Choroid plexus epithelial cell (primary cell): ENCODE measurements around the gene AIFM2.
"Not testable (repeated sequence)": the region's sequence is repeated elsewhere in the genome, so short reads cannot be mapped to it uniquely, and the experiment has no call there.

Experiments used
- DNase-seq: peaks from one replicate; pipeline ENCODE4 v3.0.0-alpha.2; 2010; ENCODE audit warnings: low read depth
- H3K4me3 ChIP-seq: 2 replicates; pipeline ENCODE4 v1.5.1; 2011; ENCODE audit warnings: low read depth, mild to moderate bottlenecking, control low read depth, low read length, moderate library complexity
- CTCF ChIP-seq: conservative IDR thresholded peaks from 2 replicates; pipeline ENCODE4 v1.5.1; 2011; ENCODE audit warnings: low read depth, mild to moderate bottlenecking, control low read depth, inconsistent platforms, low read length, moderate library complexity

Gene AIFM2

GRCh38 chr10:70101668-70102067, 31.0 kb downstream of the AIFM2 start:
- no peak overlapping the region for H3K4me3 ChIP-seq
- no peak for DNase-seq
- TF ChIP-seq CTCF = no peak

GRCh38 chr10:70101068-70101562, 31.5 kb downstream of the AIFM2 start:
- not testable (repeated sequence) for H3K4me3 ChIP-seq, DNase-seq

- H3K4me3 ChIP-seq = no peak overlapping the region
- no peak for DNase-seq
- no peak for TF ChIP-seq CTCF
Observed at GRCh38 chr10:70098271-70098670, 34.4 kb downstream of the AIFM2 start.

DNA sequence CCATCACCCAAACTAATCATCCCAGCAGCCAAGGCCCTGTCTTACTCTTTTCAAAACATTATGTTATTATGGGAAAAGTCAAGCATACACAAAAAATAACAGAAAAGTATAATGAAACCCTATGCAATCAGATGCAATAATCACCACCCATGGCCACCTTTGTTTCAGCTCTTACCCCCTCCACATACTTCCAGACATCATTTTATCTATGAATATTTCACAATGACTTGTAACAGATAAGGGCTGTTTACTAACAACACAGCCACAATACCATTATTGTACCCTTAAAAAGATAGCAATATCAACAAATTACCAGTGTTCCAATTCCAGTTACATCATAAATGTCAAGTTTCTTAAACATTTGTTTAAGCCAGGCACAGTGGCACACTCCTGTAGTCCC, 35.2 kb downstream of the AIFM2 start:
- no peak for TF ChIP-seq CTCF
- no peak for DNase-seq

GRCh38 chr10:70096705-70097420, 35.8 kb downstream of the AIFM2 start:
- no peak for DNase-seq
- no peak for TF ChIP-seq CTCF
- no peak overlapping the region for H3K4me3 ChIP-seq

More for the DNA sequence above, 35.2 kb downstream of the AIFM2 start:
- H3K4me3 ChIP-seq = no peak overlapping the region

DNA sequence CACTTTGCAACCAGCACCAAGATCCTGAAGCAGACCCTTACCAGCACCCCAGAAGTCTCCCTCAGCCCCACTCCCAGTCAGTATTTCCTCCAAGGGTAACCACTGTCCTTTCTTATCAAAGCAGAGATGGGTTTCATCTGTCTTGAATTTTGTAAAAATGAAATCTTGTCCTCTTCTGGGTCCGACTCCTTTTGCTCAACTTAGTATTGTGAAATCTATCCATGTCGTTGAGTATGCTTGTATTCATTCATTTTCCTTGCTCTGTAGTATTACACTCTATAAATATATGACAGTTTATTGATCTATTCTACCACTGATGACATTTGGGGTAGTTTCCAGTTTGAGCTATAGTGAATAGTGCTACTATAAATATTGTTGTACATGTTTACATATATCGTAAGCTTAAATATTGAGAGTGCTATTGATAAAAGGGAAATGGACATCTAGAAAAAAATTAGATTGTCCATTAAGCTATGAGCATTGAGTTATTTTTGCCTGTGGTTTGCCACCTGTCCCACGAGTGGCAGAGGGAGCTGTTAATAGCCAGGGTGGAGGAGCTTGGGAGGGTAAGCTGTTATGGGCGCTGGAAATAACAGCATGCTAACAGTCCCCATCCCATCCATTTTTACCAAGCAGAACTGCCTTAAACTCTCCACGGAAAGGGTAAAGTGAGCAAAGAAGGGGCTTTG, 36.5 kb downstream of the AIFM2 start:
- TF ChIP-seq CTCF = no peak
- DNase-seq = no peak
- H3K4me3 ChIP-seq = no peak overlapping the region

DNA sequence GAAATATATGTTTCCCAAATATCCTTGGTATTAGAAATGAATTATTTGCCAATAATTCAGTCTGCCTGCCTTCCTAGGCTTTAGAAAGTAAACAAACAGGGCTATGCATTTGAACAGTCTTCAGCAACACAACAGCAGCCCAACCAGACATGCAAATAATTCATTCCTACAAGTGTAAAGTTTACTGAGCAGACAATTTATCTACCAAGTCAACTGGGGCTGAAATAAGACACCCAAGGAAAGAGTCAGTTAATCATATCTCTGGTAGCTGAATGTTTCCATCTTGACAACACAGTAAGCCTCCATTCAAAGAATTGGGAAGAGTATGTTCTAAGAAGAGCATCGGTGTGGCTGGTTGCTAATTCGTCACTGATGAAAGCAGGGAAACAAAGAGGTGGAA, 38.4 kb downstream of the AIFM2 start:
- no peak overlapping the region for H3K4me3 ChIP-seq
- DNase-seq = no peak
- no peak for TF ChIP-seq CTCF
